Fibroblast of skin of scalp (primary cell): ENCODE data around the gene FAM149A.

ENCODE experiments used
- DNase-seq: peaks from one replicate; pipeline ENCODE4 v3.0.0-alpha.2; 2013

The FAM149A gene

DNA sequence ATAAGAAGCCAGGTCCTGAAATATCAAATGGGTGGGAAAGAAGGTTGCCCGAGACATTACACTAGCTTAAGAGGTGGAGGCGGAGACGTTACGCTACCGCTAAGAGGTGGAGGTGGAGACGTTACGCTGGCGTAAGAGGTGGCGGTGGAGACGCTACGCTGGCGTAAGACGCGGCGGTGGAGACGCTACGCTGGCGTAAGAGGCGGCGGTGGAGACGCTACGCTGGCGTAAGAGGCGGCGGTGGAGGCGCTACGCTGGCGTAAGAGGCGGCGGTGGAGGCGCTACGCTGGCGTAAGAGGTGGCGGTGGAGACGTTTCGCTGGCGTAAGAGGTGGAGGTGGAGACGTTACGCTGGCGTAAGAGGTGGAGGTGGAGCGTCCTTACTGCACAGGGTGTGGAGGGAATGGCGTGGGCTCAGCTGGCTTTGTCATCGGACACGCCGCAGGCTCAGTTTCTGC, 99.6 kb downstream of the FAM149A start:
- peak; percentile 51 for DNase-seq

DNA sequence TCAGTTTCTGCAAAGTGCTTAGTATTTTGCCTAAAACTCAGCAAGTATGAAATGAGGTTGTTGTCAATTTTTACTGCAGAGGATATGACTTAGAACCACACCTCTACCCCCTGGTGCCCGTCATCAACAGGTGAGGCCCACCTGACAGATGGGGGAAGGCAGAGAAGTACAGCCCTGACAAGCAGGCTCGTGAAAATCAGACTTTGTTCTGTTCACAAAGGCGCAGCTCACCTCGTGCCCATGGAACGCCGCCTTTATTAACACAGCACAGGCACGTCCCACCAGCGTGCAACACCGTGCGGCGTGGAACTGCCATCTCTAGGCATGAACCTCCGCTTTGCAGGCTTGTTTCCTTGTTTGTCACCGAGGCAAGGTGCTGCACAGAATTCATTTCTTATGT, 100.2 kb downstream of the FAM149A start:
- DNase-seq, result no peak

DNA sequence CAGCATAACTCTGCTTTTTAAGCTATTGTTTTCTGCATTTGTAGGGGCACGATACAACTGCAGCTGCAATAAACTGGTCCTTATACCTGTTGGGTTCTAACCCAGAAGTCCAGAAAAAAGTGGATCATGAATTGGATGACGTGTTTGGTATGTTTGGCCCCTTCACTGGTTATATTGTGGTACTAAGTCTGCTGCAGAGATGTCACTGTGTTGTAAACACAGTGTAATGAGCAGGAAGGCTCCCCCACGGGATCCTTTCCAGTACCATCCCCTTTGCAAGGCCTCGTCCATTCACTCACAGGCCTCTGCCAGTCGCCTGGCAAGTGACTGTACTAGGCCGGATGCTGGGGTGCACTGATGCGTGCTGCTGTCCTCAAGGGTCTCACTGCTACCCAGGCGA, 100.7 kb downstream of the FAM149A start:
- no peak for DNase-seq

DNA sequence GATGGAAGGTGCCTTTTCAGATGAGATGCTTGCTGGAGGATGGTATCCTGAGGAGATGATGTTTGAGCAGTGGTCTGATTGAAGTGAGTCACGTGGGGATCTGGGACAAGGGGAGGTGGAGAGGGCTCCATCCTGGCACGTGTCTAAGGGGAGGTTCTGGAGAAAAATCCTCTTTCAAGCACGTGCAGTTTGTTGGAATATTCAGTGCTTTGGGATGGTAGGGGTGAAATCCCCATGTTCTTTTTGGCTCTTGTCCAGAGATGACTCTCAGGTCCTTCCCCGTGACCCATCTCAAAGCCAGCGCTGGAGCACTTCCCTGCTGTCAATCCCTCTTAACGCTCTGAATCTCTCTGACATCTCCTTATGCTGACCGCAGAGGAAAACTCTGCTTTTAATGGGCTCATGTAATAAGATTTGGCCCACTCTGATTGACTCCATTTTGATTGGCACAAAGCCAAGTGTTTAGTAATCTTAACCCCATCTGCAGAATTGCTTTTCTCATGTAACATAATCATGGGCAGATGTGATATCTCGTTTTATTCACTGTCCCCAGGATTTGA, 112.0 kb downstream of the FAM149A start:
- DNase-seq, result peak; percentile 11

DNA sequence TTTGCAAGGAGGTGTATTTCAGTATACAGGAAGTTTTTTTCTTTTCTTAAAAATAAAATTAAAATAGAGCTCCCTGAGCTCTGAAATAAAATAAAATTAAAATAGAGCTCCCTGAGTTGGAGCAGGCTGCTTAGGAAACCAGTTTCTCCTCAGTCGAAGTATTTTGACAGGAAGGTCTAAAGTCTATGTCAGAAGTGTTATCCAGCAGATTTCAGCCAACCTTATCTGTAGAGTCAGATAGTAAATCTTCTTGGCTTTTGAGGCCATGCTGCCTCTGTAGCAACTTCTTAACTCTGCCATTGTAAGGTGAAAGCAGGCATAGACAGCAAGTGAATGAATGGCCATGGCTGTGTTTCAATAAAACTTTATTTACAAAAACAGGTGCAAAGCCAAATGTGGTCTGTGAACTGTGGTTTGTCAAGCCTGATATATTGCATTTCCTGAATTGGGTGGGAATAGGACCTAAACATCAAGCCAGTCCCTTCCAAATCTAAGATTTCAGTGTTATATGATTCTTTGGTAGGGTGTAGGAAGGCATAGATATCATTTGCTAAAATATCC, 113.3 kb downstream of the FAM149A start:
- no peak for DNase-seq

DNA sequence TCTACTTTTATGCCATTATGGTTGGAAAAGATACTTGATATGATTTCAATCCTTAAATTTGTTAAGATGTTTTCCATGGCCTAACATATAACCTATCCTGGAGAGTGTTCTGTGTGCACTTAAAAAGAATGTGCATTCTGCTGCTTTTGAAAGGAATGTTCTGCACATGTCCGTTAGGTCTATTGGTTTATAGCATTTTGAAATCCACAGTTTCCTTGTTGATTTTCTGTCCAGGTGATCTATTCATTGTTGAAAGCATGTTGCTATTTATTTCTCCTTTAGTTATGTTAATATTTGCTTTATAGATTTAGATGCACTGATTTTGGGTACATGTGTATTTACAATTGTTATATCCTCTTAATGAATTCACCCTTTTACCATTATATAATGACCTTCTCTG, 117.1 kb downstream of the FAM149A start:
- DNase-seq, result no peak
